K562 (cell line): ENCODE results near the gene VEZF1. TPM values are rescaled to one million over a fixed set of nuclear protein-coding genes. Genes with fewer than 3 reads are reported as not detected.

Source experiments
- ATAC-seq: fragments of 200-7000 bp; cut with Tn5 transposase; 3 replicates; pipeline ENCODE4 v1.9.1; 2020; ENCODE audit warnings: moderate library complexity
- BruUV-seq: library from RNA; stranded (reverse); fragments of 400-500 nt; replicated peaks from 2 replicates; lab custom pipeline; 2021; lab: Mats Ljungman, UMichigan
- CTCF ChIA-PET: fragments of 300-600 bp; formaldehyde crosslinking; extraction: SDS; loops from one replicate; lab custom pipeline; 2021; ENCODE audit warnings: low intra/inter-chr PET ratio; lab: Yijun Ruan, JAX
- POLR2A ChIA-PET: fragments of 300-600, 350-650 bp; sonication (Branson Sonifier 250); formaldehyde crosslinking; extraction: SDS; loops from one replicate; lab custom pipeline; 2021; ENCODE audit warnings: antibody characterized with exemption, inconsistent platforms; lab: Yijun Ruan, JAX
- DNase-seq, 4 experiments: peaks; one replicate each; pipeline versions ENCODE4 v3.0.0 to v3.0.0-alpha.2; 2011 to 2018; ENCODE audit warnings: low spot score in 3 of 4, mixed read lengths in 3 of 4; ENCODE audit errors: extremely low read depth in 1 of 4
- FAIRE-seq: peaks from 2 replicates; lab custom pipeline; 2011; peaks lifted over from hg19 to GRCh38; lab: Jason Lieb, UNC
- H2AFZ ChIP-seq: 2 replicates; pipeline ENCODE4 v1.6.0; 2011; ENCODE audit warnings: low read depth, low read length, control low read depth, inconsistent platforms
- H3K27ac ChIP-seq: fragments of 200-600 bp; 3 replicates; pipeline ENCODE4 v1.8.0; 2011; ENCODE audit warnings: low read depth, mild to moderate bottlenecking, control low read depth, inconsistent platforms, low read length, moderate library complexity, mixed read lengths; ENCODE audit errors: extremely low read depth
- H3K27me3 ChIP-seq, 2 experiments: fragments of 300-600 bp in 1 of 2; 2 replicates in 1 of 2; 3 replicates in 1 of 2; pipeline versions ENCODE4 v1.6.0 to v1.8.0; 2011; ENCODE audit warnings: inconsistent platforms in 2 of 2, low read length in 2 of 2, mild to moderate bottlenecking in 1 of 2, mixed read lengths in 1 of 2, moderate library complexity in 1 of 2; ENCODE audit not compliant: control insufficient read depth in 2 of 2, insufficient read depth in 2 of 2
- H3K36me3 ChIP-seq: fragments of 300-600 bp; 3 replicates; pipeline ENCODE4 v1.8.0; 2011; ENCODE audit warnings: mild to moderate bottlenecking, low read length, inconsistent platforms; ENCODE audit not compliant: control insufficient read depth, insufficient read depth
- H3K4me1 ChIP-seq, 2 experiments: fragments of 200-600 bp in 1 of 2; replicated peaks in 1 of 2; 2 replicates in 1 of 2; 3 replicates in 1 of 2; pipeline versions ENCODE4 v1.5.1 to v1.8.0; 2011; ENCODE audit warnings: inconsistent platforms in 2 of 2, low read length in 2 of 2, mild to moderate bottlenecking in 1 of 2, mixed read lengths in 1 of 2, moderate library complexity in 1 of 2; ENCODE audit not compliant: control insufficient read depth in 2 of 2, insufficient read depth in 2 of 2
- H3K4me2 ChIP-seq: 2 replicates; pipeline ENCODE4 v1.6.1; 2011; ENCODE audit warnings: low read length, control low read depth, inconsistent platforms, mixed read lengths; ENCODE audit not compliant: insufficient read depth
- H3K4me3 ChIP-seq: fragments of 200-600 bp; sonication (generic), shearing (Covaris generic); 2 replicates; pipeline ENCODE4 v1.5.1; 2016; ENCODE audit warnings: control low read depth, inconsistent platforms
- H3K79me2 ChIP-seq: fragments of 200-600 bp; 3 replicates; pipeline ENCODE4 v1.8.0; 2011; ENCODE audit warnings: low read length, inconsistent platforms; ENCODE audit not compliant: control insufficient read depth, insufficient read depth
- H3K9ac ChIP-seq, 2 experiments: 2 replicates each; pipeline versions ENCODE4 v1.6.0 to v1.6.1; 2011; ENCODE audit warnings: low read depth in 2 of 2, low read length in 2 of 2, control low read depth in 1 of 2, inconsistent platforms in 1 of 2, mild to moderate bottlenecking in 1 of 2, mixed read lengths in 1 of 2; ENCODE audit not compliant: insufficient read depth in 1 of 2
- H3K9me1 ChIP-seq: one replicate; pipeline ENCODE4 v1.6.0; 2011; ENCODE audit warnings: inconsistent platforms, mild to moderate bottlenecking, low read length, moderate library complexity; ENCODE audit not compliant: control insufficient read depth, insufficient read depth
- H3K9me3 ChIP-seq: replicated peaks from 2 replicates; pipeline ENCODE4 v1.5.1; 2011; ENCODE audit warnings: low read depth, low read length, inconsistent platforms; ENCODE audit not compliant: control insufficient read depth, insufficient read depth
- H4K20me1 ChIP-seq: replicated peaks from 2 replicates; pipeline ENCODE4 v1.6.1; 2011; ENCODE audit warnings: low read length, inconsistent platforms, mixed read lengths; ENCODE audit not compliant: control insufficient read depth, insufficient read depth
- EWSR1 ChIP-seq: fragments of 450-650 bp; IDR thresholded peaks from 2 replicates; pipeline ENCODE4 v1.6.1; 2018; ENCODE audit warnings: borderline replicate concordance, mild to moderate bottlenecking, low read depth, moderate library complexity; ENCODE audit not compliant: partially characterized antibody
- KHSRP ChIP-seq: fragments of 450-650 bp; IDR thresholded peaks from 2 replicates; pipeline ENCODE4 v1.6.1; 2017
- MYNN ChIP-seq, 2 experiments: sonication (generic); formaldehyde crosslinking in 1 of 2; IDR thresholded peaks; 2 replicates each; pipeline versions ENCODE4 v1.5.0 to v1.6.1; 2016 to 2020; ENCODE audit warnings: antibody characterized with exemption in 1 of 2, missing genetic modification reagents in 1 of 2
- XRCC5 ChIP-seq: fragments of 200-400 bp; formaldehyde crosslinking; IDR thresholded peaks from 2 replicates; pipeline ENCODE4 v1.6.1; 2017; ENCODE audit warnings: low read depth, mild to moderate bottlenecking, low read length
- in situ Hi-C: fragments of 300-500 bp; cut with MboI; formaldehyde crosslinking; loops from 4 replicates; pipeline ENCODE4 v1.15.0; 2018; ENCODE audit warnings: inconsistent platforms, mixed read lengths
- intact Hi-C: fragments of 100-400 bp; cut with micrococcal nuclease; formaldehyde crosslinking; loops from 2 replicates; pipeline ENCODE4 v1.14.2; 2022
- polyA plus RNA-seq, 8 experiments: library from polyadenylated mRNA; depleted of rRNA in 4 of 8; stranded (reverse) in 5 of 8; unstranded in 3 of 8; fragments of >200 nt; fragmentation: Nextera tagmentation in 2 of 8; fragmentation: Illumina TruSeq in 1 of 8; extraction: Ambion mirVana in 2 of 8; extraction: Trizol in 1 of 8; gene quantifications; 2 replicates each; pipeline versions ENCODE4 v1.2.1 to v1.2.3, GENCODE V29; 2011 to 2014; ENCODE audit warnings: inconsistent platforms in 1 of 8, missing spikeins in 1 of 8
- total RNA-seq, 7 experiments: library from RNA; depleted of rRNA in 6 of 7; stranded (reverse); fragments of >200 nt in 6 of 7; fragmentation: Illumina TruSeq in 2 of 7; extraction: Trizol in 2 of 7; gene quantifications; 2 replicates each; pipeline versions ENCODE4 v1.2.1 to v1.2.3, GENCODE V29; 2011 to 2021; ENCODE audit warnings: low replicate concordance in 1 of 7
- TF ChIP-seq, protein P1 (sequence below): sonication (generic); formaldehyde crosslinking; IDR thresholded peaks from 2 replicates; pipeline ENCODE4 v1.8.0; 2023; ENCODE audit warnings: mild to moderate bottlenecking, missing genetic modification reagents
- TF ChIP-seq, protein P2 (sequence below): fragments of 450-650 bp; IDR thresholded peaks from 2 replicates; pipeline ENCODE4 v1.7.1; 2018; ENCODE audit warnings: mild to moderate bottlenecking, low read depth; ENCODE audit not compliant: partially characterized antibody
- TF ChIP-seq, protein P3 (sequence below): fragments of 250-450 bp; sonication (Bioruptor Pico); IDR thresholded peaks from 2 replicates; pipeline ENCODE4 v1.8.0; 2021; ENCODE audit warnings: moderate library complexity, mild to moderate bottlenecking, inconsistent platforms
- TF ChIP-seq, protein P4 (sequence below): fragments of 250-450 bp; sonication (Bioruptor Pico); IDR thresholded peaks from 2 replicates; pipeline ENCODE4 v1.5.0; 2020; ENCODE audit warnings: mild to moderate bottlenecking, borderline replicate concordance

VEZF1 gene
- total and polyA plus RNA-seq, 9 of the 15 experiments (the other 6 are each of a cell fraction or from before 2014, with no cell fraction given), result 9.5 to 33.4 (median 22.1) TPM

DNA sequence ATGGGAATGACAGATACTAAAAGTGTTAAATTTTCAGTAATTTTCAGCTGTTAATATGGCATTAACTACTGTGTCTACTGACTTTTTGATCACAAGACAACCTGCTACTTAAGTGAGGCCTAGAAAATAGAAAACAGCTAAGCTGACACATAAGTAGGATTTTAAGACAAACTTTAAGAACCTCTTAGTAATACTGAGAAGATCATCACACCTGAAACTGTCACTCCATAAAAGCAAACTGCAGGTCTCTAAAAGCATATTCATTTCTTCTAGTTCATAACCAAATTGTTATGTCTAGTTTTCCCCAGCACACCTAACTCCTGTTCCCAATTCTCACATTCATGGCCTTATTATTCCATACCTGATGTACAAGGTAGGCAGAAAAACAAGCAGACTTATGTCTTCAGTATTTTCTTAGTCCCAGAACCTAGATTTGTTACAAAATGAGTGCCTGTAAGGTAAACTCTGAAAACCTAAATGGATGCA lies 11.0 kb upstream of the VEZF1 start:
- Histone ChIP-seq H3K79me2 (peaks cover 28% of the 10 kb centered on the region), H3K9ac (no peak overlapping the region), H2AFZ (no peak overlapping the region), H3K9me1 (peaks cover 3% of the 10 kb centered on the region), H3K4me2 (no peak overlapping the region), H3K36me3 (peaks cover 66% of the 10 kb centered on the region), H3K9me3 (no peaks in the 10 kb centered on the region), H3K27me3 (no peaks in the 10 kb centered on the region), H3K27ac (no peak overlapping the region), H4K20me1 (peaks cover 18% of the 10 kb centered on the region), H3K4me1 (peaks cover 0 to 13% of the 10 kb centered on the region in 2 experiments; a peak in 4 of 5 replicates), H3K4me3 (no peak overlapping the region)
- in situ Hi-C loops (loop anchor here (5.0 kb wide), 1 partner anchor 147 kb away; the partner anchor contains the start of gene MRPS23), intact Hi-C loops (loop anchor here (5.0 kb wide), 2 partner anchors 92 to 113 kb away; no protein-coding TSS in a partner anchor)
- DNase-seq (no peak), ATAC-seq (no peak), FAIRE-seq (no peak)
- TF ChIP-seq XRCC5, result no peak
- TF ChIP-seq, protein P1, sequence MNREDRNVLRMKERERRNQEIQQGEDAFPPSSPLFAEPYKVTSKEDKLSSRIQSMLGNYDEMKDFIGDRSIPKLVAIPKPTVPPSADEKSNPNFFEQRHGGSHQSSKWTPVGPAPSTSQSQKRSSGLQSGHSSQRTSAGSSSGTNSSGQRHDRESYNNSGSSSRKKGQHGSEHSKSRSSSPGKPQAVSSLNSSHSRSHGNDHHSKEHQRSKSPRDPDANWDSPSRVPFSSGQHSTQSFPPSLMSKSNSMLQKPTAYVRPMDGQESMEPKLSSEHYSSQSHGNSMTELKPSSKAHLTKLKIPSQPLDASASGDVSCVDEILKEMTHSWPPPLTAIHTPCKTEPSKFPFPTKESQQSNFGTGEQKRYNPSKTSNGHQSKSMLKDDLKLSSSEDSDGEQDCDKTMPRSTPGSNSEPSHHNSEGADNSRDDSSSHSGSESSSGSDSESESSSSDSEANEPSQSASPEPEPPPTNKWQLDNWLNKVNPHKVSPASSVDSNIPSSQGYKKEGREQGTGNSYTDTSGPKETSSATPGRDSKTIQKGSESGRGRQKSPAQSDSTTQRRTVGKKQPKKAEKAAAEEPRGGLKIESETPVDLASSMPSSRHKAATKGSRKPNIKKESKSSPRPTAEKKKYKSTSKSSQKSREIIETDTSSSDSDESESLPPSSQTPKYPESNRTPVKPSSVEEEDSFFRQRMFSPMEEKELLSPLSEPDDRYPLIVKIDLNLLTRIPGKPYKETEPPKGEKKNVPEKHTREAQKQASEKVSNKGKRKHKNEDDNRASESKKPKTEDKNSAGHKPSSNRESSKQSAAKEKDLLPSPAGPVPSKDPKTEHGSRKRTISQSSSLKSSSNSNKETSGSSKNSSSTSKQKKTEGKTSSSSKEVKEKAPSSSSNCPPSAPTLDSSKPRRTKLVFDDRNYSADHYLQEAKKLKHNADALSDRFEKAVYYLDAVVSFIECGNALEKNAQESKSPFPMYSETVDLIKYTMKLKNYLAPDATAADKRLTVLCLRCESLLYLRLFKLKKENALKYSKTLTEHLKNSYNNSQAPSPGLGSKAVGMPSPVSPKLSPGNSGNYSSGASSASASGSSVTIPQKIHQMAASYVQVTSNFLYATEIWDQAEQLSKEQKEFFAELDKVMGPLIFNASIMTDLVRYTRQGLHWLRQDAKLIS, result no peak
- TF ChIP-seq, protein P2, sequence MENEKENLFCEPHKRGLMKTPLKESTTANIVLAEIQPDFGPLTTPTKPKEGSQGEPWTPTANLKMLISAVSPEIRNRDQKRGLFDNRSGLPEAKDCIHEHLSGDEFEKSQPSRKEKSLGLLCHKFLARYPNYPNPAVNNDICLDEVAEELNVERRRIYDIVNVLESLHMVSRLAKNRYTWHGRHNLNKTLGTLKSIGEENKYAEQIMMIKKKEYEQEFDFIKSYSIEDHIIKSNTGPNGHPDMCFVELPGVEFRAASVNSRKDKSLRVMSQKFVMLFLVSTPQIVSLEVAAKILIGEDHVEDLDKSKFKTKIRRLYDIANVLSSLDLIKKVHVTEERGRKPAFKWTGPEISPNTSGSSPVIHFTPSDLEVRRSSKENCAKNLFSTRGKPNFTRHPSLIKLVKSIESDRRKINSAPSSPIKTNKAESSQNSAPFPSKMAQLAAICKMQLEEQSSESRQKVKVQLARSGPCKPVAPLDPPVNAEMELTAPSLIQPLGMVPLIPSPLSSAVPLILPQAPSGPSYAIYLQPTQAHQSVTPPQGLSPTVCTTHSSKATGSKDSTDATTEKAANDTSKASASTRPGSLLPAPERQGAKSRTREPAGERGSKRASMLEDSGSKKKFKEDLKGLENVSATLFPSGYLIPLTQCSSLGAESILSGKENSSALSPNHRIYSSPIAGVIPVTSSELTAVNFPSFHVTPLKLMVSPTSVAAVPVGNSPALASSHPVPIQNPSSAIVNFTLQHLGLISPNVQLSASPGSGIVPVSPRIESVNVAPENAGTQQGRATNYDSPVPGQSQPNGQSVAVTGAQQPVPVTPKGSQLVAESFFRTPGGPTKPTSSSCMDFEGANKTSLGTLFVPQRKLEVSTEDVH, result peak; percentile 20
- TF ChIP-seq, protein P3, sequence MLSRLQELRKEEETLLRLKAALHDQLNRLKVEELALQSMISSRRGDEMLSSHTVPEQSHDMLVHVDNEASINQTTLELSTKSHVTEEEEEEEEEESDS (CRISPR knock-in tag), result no peak
- peak; percentile 34; the same call in 1 of the 2 replicates for TF ChIP-seq KHSRP
- TF ChIP-seq, protein P4, sequence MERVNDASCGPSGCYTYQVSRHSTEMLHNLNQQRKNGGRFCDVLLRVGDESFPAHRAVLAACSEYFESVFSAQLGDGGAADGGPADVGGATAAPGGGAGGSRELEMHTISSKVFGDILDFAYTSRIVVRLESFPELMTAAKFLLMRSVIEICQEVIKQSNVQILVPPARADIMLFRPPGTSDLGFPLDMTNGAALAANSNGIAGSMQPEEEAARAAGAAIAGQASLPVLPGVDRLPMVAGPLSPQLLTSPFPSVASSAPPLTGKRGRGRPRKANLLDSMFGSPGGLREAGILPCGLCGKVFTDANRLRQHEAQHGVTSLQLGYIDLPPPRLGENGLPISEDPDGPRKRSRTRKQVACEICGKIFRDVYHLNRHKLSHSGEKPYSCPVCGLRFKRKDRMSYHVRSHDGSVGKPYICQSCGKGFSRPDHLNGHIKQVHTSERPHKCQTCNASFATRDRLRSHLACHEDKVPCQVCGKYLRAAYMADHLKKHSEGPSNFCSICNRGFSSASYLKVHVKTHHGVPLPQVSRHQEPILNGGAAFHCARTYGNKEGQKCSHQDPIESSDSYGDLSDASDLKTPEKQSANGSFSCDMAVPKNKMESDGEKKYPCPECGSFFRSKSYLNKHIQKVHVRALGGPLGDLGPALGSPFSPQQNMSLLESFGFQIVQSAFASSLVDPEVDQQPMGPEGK (CRISPR knock-in tag), result 0 out of 2 replicates have a peak, but pooled peaks have one; percentile 45
- TF ChIP-seq EWSR1, result peak; percentile 38
- peak; percentile 32; the same call in 1 of the 2 replicates for TF ChIP-seq MYNN (IDR thresholded peaks at IDR 0.05)
- TF ChIP-seq MYNN (CRISPR knock-in tag; IDR thresholded peaks at IDR 0.05), result no peak
- BruUV-seq, result no TSS peak
- ChIA-PET POLR2A (interaction anchor here (0.6 to 7.6 kb wide), 19 partner anchors 7 to 149 kb away, joined by 3 to 82 read pairs (median 4); partner anchors contain the start of genes MRPS23, SRSF1 and VEZF1), CTCF (interaction anchor here (0.6 to 2.0 kb wide), 4 partner anchors 106 to 1006 kb away, joined by 3 to 17 read pairs (median 4); no protein-coding TSS in a partner anchor)
